Progenitor cell of endocrine pancreas (in vitro differentiated cells): ENCODE measurements around the gene TTC28. TPM values are rescaled to one million over a fixed set of nuclear protein-coding genes. Genes with fewer than 3 reads are reported as not detected.

Source experiments
- DNase-seq: peaks from one replicate; pipeline ENCODE4 v3.0.0; 2021; ENCODE audit warnings: low spot score; ENCODE audit not compliant: unreplicated experiment
- H3K27ac Mint-ChIP-seq: 2 replicates; pipeline ENCODE4 v1.8.0; 2021; ENCODE audit warnings: mild to moderate bottlenecking, moderate library complexity, mixed read lengths
- H3K27me3 Mint-ChIP-seq: 2 replicates; pipeline ENCODE4 v1.8.0; 2021; ENCODE audit warnings: mixed read lengths
- H3K36me3 Mint-ChIP-seq: 2 replicates; pipeline ENCODE4 v1.8.0; 2022; ENCODE audit warnings: mixed read lengths; ENCODE audit not compliant: insufficient read depth
- H3K4me1 Mint-ChIP-seq: 2 replicates; pipeline ENCODE4 v1.8.0; 2021; ENCODE audit warnings: low read depth, mixed read lengths
- H3K4me3 Mint-ChIP-seq: 2 replicates; pipeline ENCODE4 v1.8.0; 2021; ENCODE audit warnings: low read depth, mild to moderate bottlenecking, moderate library complexity, mixed read lengths
- H3K9me3 Mint-ChIP-seq: 2 replicates; pipeline ENCODE4 v1.8.0; 2021; ENCODE audit warnings: low read depth, mixed read lengths
- CTCF ChIP-seq: fragments of 200-600 bp; sonication (generic); IDR thresholded peaks from one replicate; pipeline ENCODE4 v1.5.0; 2021; ENCODE audit warnings: antibody characterized with exemption, mild to moderate bottlenecking; ENCODE audit not compliant: unreplicated experiment
- total RNA-seq: library from RNA; stranded (reverse); gene quantifications from 2 replicates; pipeline ENCODE4 v1.2.1, GENCODE V29; 2021

TTC28 gene
- total RNA-seq, 1 donor from 2014 or later: 35.2 TPM

GRCh38 chr22:28231441-28231840 is 448.2 kb downstream of the TTC28 start:
- H3K27ac Mint-ChIP-seq: no peak overlapping the region
- peaks cover 3% of the 10 kb centered on the region for H3K9me3 Mint-ChIP-seq
- H3K27me3 Mint-ChIP-seq: no peaks in the 10 kb centered on the region
- no peak for TF ChIP-seq CTCF
- H3K4me1 Mint-ChIP-seq: peaks cover 4% of the 10 kb centered on the region
- no peak overlapping the region for H3K4me3 Mint-ChIP-seq
- DNase-seq: no peak
- peaks cover 2% of the 10 kb centered on the region for H3K36me3 Mint-ChIP-seq

DNA sequence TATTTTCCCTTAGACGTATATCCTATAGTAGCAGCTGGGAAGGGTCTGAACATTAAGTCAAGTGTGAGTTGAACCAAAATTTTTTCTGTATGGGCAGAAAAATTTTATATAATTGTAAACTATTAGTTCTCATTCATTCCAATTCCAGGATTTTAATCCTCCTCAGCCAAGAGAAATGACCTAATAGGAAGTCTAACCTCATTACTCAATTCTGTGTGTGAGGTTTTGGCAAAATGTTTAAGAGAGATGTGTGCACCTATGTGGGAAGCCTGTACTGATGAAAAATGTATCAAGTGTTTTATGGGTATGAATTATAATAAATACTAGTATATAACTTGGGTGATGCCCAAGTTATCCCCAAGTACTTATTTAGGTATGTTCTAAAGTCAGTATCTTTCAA is 449.0 kb downstream of the TTC28 start:
- Mint-ChIP-seq H3K4me3 (no peak overlapping the region), H3K9me3 (peaks cover 3% of the 10 kb centered on the region), H3K27ac (no peak overlapping the region), H3K27me3 (no peaks in the 10 kb centered on the region), H3K36me3 (peaks cover 2% of the 10 kb centered on the region), H3K4me1 (peaks cover 4% of the 10 kb centered on the region)
- DNase-seq: no peak
- no peak for TF ChIP-seq CTCF

DNA sequence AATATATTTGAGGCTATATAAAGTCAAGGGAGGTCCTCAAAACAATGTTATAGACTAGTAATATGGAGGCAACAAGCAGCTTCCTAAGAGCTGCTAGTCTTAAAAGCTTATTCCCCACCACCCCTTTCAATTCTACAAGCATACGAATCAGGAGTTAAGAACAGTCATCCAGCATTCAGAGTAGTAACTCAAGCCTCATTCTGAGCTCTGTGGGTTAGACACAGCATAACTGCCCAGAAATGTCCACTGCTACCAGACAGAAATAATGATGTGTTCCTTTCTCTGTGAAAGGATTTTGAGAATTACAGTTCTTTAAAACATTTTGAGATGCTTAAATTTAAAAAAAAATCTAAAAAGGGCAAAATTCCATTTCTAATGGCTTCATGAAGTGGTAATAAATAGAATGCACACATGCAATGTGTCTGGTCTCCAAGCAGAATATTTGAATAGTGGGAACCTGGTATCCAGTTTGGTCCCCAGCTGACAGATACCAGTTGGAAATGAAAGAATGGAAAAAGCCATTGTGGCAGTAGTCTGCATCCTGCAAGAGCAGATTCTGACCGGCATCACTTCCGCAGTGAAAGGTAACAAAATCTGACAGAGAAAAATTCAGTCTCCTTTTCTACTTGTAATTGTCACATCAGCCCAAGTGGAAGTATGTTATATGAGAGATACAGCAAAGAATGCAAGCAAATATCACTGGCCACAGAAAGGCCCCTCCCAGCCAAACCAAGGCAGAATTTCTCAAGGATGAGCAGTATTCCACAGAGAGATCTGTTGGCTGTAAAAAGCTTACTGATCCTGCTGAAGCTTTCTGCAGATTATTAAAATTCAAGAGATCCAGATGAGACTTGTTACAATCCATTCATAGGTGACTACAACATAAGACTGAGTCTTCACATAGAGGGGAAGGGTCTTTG is 449.8 kb downstream of the TTC28 start:
- H3K4me1 Mint-ChIP-seq: peaks cover 4% of the 10 kb centered on the region
- no peaks in the 10 kb centered on the region for H3K27me3 Mint-ChIP-seq
- no peak for TF ChIP-seq CTCF

DNA sequence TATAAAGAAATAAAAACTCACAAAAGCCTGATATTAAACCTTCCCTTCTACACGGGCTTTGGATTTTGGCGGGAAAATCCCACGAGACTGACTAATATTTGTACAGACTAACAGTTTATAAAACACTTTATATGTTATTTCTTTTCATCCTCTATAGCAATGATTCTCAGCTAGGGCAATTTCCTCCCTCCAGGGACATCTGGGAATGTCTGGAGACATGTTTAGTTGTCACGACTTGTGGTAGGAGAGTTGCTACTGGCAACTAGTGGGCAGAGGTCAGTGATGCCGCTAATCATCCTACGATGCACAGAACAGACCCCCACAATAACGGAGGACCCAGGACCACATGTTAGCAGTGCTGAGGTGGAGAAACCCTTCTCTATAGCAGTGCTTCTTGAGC is 455.8 kb downstream of the TTC28 start:
- DNase-seq: no peak
- no peaks in the 10 kb centered on the region for H3K27me3 Mint-ChIP-seq
- no peak overlapping the region for H3K27ac Mint-ChIP-seq
- H3K9me3 Mint-ChIP-seq: peaks cover 3% of the 10 kb centered on the region
- TF ChIP-seq CTCF: no peak
- H3K36me3 Mint-ChIP-seq: peaks cover 2% of the 10 kb centered on the region
- H3K4me1 Mint-ChIP-seq: no peaks in the 10 kb centered on the region
- H3K4me3 Mint-ChIP-seq: no peak overlapping the region

More for the DNA sequence above, 449.8 kb downstream of the TTC28 start:
- H3K36me3 Mint-ChIP-seq: peaks cover 2% of the 10 kb centered on the region
- peak overlapping the region; percentile 45 for H3K27ac Mint-ChIP-seq
- H3K9me3 Mint-ChIP-seq: peaks cover 3% of the 10 kb centered on the region
- DNase-seq: no peak
- no peak overlapping the region for H3K4me3 Mint-ChIP-seq

- peaks cover 2% of the 10 kb centered on the region for H3K36me3 Mint-ChIP-seq
- no peak overlapping the region for H3K4me3 Mint-ChIP-seq
- no peak overlapping the region for H3K27ac Mint-ChIP-seq
- H3K4me1 Mint-ChIP-seq: no peaks in the 10 kb centered on the region
- DNase-seq: no peak
- no peaks in the 10 kb centered on the region for H3K27me3 Mint-ChIP-seq
- peaks cover 3% of the 10 kb centered on the region for H3K9me3 Mint-ChIP-seq
- TF ChIP-seq CTCF: no peak
Observed at GRCh38 chr22:28222976-28223745, 456.5 kb downstream of the TTC28 start.
